ENCODE results near the gene ERICH2. TPM values are rescaled to one million over a fixed set of nuclear protein-coding genes. Genes with fewer than 3 reads are reported as not detected.

Gene ERICH2
- total RNA-seq, 3 donors from 2014 or later (not counting 1 experiment from before 2014, with no cell fraction given), result not detected

DNA sequence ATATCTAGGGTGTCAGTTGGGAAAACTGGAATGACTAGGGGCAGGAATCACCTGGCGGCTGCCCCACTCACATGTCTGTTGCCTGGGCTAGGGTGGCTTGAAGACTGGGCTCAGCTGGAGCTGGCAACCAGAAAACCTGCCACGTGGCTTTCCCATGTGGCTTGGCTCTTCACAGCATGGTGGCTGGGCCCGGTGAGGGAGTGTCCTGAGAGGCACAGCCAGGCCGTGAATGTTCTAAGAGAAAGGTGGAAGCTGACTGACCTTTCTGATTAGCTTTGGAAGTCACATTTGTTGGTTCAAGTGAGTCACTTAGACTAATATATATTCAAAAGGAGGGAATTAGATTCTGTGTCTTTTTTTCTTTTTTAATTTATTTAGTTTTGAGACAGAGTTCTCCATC, 32.4 kb upstream of the ERICH2 start:
- DNase-seq (no peak), ATAC-seq (no peak)
- no peaks in the 10 kb centered on the region for H3K36me3 ChIP-seq (ENCODE audit: control insufficient read depth, insufficient read depth, low read length)
- intact Hi-C loops (cut with micrococcal nuclease), result no loop called here
- H3K4me1 ChIP-seq (ENCODE audit: control insufficient read depth, insufficient read depth, low read length), result no peaks in the 10 kb centered on the region
- Mint-ChIP-seq H3K36me3 (no peaks in the 10 kb centered on the region), H3K27me3 (ENCODE audit: low read depth in 2 of 2) (peaks cover 16 to 27% of the 10 kb centered on the region in 2 donors), H3K27ac (no peak overlapping the region), H3K4me3 (no peak overlapping the region), H3K9me3 (no peaks in the 10 kb centered on the region), H3K4me1 (no peaks in the 10 kb centered on the region)
- no peak overlapping the region for H3K27ac ChIP-seq (ENCODE audit: low read length)
- TF ChIP-seq, protein P1, sequence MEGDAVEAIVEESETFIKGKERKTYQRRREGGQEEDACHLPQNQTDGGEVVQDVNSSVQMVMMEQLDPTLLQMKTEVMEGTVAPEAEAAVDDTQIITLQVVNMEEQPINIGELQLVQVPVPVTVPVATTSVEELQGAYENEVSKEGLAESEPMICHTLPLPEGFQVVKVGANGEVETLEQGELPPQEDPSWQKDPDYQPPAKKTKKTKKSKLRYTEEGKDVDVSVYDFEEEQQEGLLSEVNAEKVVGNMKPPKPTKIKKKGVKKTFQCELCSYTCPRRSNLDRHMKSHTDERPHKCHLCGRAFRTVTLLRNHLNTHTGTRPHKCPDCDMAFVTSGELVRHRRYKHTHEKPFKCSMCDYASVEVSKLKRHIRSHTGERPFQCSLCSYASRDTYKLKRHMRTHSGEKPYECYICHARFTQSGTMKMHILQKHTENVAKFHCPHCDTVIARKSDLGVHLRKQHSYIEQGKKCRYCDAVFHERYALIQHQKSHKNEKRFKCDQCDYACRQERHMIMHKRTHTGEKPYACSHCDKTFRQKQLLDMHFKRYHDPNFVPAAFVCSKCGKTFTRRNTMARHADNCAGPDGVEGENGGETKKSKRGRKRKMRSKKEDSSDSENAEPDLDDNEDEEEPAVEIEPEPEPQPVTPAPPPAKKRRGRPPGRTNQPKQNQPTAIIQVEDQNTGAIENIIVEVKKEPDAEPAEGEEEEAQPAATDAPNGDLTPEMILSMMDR (IDR thresholded peaks at IDR 0.05), result no peak
- WGBS (ENCODE audit: insufficient coverage), result 77% methylated on average over 3 of the region's 4 CpGs
- H3K27me3 ChIP-seq (ENCODE audit: control insufficient read depth, insufficient read depth, low read length), result no peaks in the 10 kb centered on the region
- H3K9me3 ChIP-seq (ENCODE audit: control insufficient read depth, insufficient read depth, low read length), result no peaks in the 10 kb centered on the region
- no peak overlapping the region for H3K4me3 ChIP-seq (ENCODE audit: low read length)

DNA sequence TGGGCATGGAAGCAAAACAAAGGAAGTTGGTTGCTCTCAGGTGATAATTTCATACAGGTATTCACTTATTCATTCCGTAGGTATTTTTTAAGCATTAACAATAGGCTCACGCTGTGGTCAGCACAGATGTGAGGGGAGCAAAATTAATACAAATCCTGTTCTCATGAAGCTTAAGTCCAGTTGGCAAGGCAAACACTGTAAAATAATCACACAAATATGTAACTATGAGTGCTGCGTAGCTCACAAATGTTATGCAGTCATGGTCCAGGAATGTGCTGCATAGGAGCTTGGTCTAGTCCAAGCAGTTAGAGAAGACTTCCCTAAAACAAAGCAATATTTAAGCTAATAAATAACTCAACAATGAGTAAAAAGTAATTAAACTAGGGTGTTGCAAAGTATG, 31.1 kb upstream of the ERICH2 start:
- intact Hi-C loops (cut with micrococcal nuclease), result no loop called here
- ATAC-seq, result no peak

DNA sequence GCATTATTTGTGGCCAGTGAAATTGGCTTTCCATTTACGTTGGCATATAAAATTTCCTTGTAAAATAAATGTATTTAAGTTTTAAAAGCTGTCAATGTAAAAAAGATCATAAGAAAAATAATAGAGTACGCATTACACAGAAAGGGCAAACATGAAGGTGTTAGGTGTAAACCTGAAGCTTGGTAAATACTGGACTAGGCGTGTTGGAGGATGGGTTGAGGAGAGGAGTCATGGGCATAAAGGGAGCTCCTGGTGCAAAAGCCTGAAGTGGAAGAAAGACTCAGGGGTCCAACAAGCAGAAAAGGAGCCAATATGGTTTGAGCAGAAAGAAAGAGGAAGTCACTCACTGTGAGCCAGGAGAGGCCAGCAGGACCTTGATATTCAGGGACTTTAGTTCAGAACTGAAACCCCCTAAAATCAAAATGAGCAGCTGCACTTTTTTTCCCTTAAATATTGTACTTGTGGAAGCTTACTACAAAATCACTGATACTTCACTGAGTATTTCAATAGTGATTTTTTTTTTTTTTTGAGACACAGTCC, 30.6 kb upstream of the ERICH2 start:
- H3K9me3 Mint-ChIP-seq, result no peaks in the 10 kb centered on the region
- intact Hi-C loops (cut with micrococcal nuclease), result no loop called here
- H3K4me3 ChIP-seq (ENCODE audit: low read length), result no peak overlapping the region
- H3K4me1 Mint-ChIP-seq, result no peaks in the 10 kb centered on the region
- ATAC-seq (no peak), DNase-seq (no peak)
- H3K27ac Mint-ChIP-seq, result no peak overlapping the region
- H3K27me3 ChIP-seq (ENCODE audit: control insufficient read depth, insufficient read depth, low read length), result no peaks in the 10 kb centered on the region
- H3K27ac ChIP-seq (ENCODE audit: low read length), result no peak overlapping the region
- H3K4me1 ChIP-seq (ENCODE audit: control insufficient read depth, insufficient read depth, low read length), result no peaks in the 10 kb centered on the region
- H3K9me3 ChIP-seq (ENCODE audit: control insufficient read depth, insufficient read depth, low read length), result no peaks in the 10 kb centered on the region
- WGBS (ENCODE audit: insufficient coverage), result 94% methylated on average over 2 of the region's 3 CpGs
- no peak overlapping the region for H3K4me3 Mint-ChIP-seq
- H3K36me3 Mint-ChIP-seq, result no peaks in the 10 kb centered on the region
- peaks cover 16 to 26% of the 10 kb centered on the region in 2 donors for H3K27me3 Mint-ChIP-seq (ENCODE audit: low read depth in 2 of 2)
- TF ChIP-seq, protein P1 (IDR thresholded peaks at IDR 0.05), result no peak
- H3K36me3 ChIP-seq (ENCODE audit: control insufficient read depth, insufficient read depth, low read length), result no peaks in the 10 kb centered on the region

More for the DNA sequence above, 31.1 kb upstream of the ERICH2 start:
- Histone ChIP-seq H3K36me3 (ENCODE audit: control insufficient read depth, insufficient read depth, low read length) (no peaks in the 10 kb centered on the region), H3K27me3 (ENCODE audit: control insufficient read depth, insufficient read depth, low read length) (no peaks in the 10 kb centered on the region), H3K27ac (ENCODE audit: low read length) (no peak overlapping the region), H3K4me3 (ENCODE audit: low read length) (no peak overlapping the region), H3K9me3 (ENCODE audit: control insufficient read depth, insufficient read depth, low read length) (no peaks in the 10 kb centered on the region), H3K4me1 (ENCODE audit: control insufficient read depth, insufficient read depth, low read length) (no peaks in the 10 kb centered on the region)
- TF ChIP-seq, protein P1 (IDR thresholded peaks at IDR 0.05), result no peak
- no peaks in the 10 kb centered on the region for H3K36me3 Mint-ChIP-seq
- no peak for DNase-seq
- 97% methylated on average over 3 of the region's 3 CpGs for WGBS (ENCODE audit: insufficient coverage)
- no peaks in the 10 kb centered on the region for H3K9me3 Mint-ChIP-seq
- no peaks in the 10 kb centered on the region for H3K4me1 Mint-ChIP-seq
- no peak overlapping the region for H3K27ac Mint-ChIP-seq
- peaks cover 16 to 22% of the 10 kb centered on the region in 2 donors for H3K27me3 Mint-ChIP-seq (ENCODE audit: low read depth in 2 of 2)
- no peak overlapping the region for H3K4me3 Mint-ChIP-seq

DNA sequence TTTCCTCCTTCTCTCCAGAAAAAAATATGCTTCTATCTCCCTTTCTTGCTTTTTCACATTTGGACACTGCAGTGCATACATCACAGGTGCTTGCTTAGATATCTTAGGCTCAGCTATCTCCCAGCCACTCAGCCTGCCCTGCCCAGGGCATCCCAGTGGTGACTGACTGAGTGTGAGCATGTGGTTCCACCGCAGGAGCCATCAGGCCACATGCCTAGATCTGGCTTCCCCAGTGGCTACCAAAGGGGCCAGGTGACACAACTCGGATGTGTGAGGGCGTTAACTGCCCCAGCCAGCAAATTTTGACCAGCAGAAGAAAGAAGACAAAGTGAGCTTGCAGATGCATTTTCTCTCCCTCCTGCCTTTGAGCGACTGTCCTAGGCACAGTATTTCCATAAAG, 29.5 kb upstream of the ERICH2 start:
- no peaks in the 10 kb centered on the region for H3K4me1 Mint-ChIP-seq

More for the DNA sequence above, 29.5 kb upstream of the ERICH2 start:
- H3K27me3 Mint-ChIP-seq (ENCODE audit: low read depth in 2 of 2), result peaks cover 15 to 34% of the 10 kb centered on the region in 2 donors
- ATAC-seq (no peak), DNase-seq (no peak)
- no peaks in the 10 kb centered on the region for H3K27me3 ChIP-seq (ENCODE audit: control insufficient read depth, insufficient read depth, low read length)
- intact Hi-C loops (cut with micrococcal nuclease), result no loop called here
- H3K4me3 ChIP-seq (ENCODE audit: low read length), result no peak overlapping the region
- H3K9me3 ChIP-seq (ENCODE audit: control insufficient read depth, insufficient read depth, low read length), result no peaks in the 10 kb centered on the region
- TF ChIP-seq, protein P1 (IDR thresholded peaks at IDR 0.05), result no peak
- no peak overlapping the region for H3K27ac ChIP-seq (ENCODE audit: low read length)
- H3K36me3 Mint-ChIP-seq, result no peaks in the 10 kb centered on the region
- 83% methylated on average over 4 of the region's 4 CpGs for WGBS (ENCODE audit: insufficient coverage)
- no peaks in the 10 kb centered on the region for H3K36me3 ChIP-seq (ENCODE audit: control insufficient read depth, insufficient read depth, low read length)
- H3K4me1 ChIP-seq (ENCODE audit: control insufficient read depth, insufficient read depth, low read length), result no peaks in the 10 kb centered on the region
- H3K4me3 Mint-ChIP-seq, result no peak overlapping the region
- no peak overlapping the region for H3K27ac Mint-ChIP-seq
- H3K9me3 Mint-ChIP-seq, result no peaks in the 10 kb centered on the region
